Naive thymus-derived CD8-positive, alpha-beta T cell (primary cell): ENCODE data around the gene POLG2. TPM values are rescaled to one million over a fixed set of nuclear protein-coding genes. Genes with fewer than 3 reads are reported as not detected.
A peak's percentile ranks its signal among the peaks of the same experiment; 100 is the strongest.
"Not testable (repeated sequence)": the region's sequence is repeated elsewhere in the genome, so short reads cannot be mapped to it uniquely, and the experiment has no call there.

Source experiments
- ATAC-seq, 2 donors: fragments of 150-1000 bp; cut with Tn5 transposase in 1 of 2; sonication (Bioruptor Pico), chemical (Tn5 transposase) in 1 of 2; 1 replicate in 1 of 2; 2 replicates in 1 of 2; pipeline ENCODE4 v1.10.0; 2021; ENCODE audit warnings: mild to moderate bottlenecking in 2 of 2, moderate library complexity in 2 of 2
- POLR2A ChIA-PET: fragments of 350-600 bp; sonication (Branson Sonifier 250); formaldehyde crosslinking; loops from one replicate; lab custom pipeline; 2021; ENCODE audit warnings: antibody characterized with exemption; lab: Charles Lee
- DNase-seq, 10 donors: peaks; one replicate each; pipeline versions ENCODE4 v3.0.0 to v3.0.0-alpha.2; 2020 to 2022
- H3K27ac Mint-ChIP-seq, 10 donors: one replicate each; pipeline ENCODE4 v1.8.0; 2020 to 2022; ENCODE audit warnings: mild to moderate bottlenecking in 10 of 10, mixed read lengths in 10 of 10, moderate library complexity in 4 of 10, inconsistent platforms in 1 of 10
- H3K27me3 Mint-ChIP-seq, 5 donors: one replicate each; pipeline ENCODE4 v1.8.0; 2021 to 2022; ENCODE audit warnings: mixed read lengths in 5 of 5
- H3K36me3 Mint-ChIP-seq, 3 donors: one replicate each; pipeline ENCODE4 v1.8.0; 2020 to 2022; ENCODE audit warnings: mixed read lengths in 3 of 3, mild to moderate bottlenecking in 2 of 3, inconsistent platforms in 1 of 3
- H3K4me1 Mint-ChIP-seq, 4 donors: one replicate each; pipeline ENCODE4 v1.8.0; 2021 to 2022; ENCODE audit warnings: mixed read lengths in 4 of 4
- H3K4me3 Mint-ChIP-seq, 10 donors: one replicate each; pipeline ENCODE4 v1.8.0; 2020 to 2022; ENCODE audit warnings: mild to moderate bottlenecking in 10 of 10, mixed read lengths in 10 of 10, moderate library complexity in 6 of 10, inconsistent platforms in 1 of 10
- H3K9me3 Mint-ChIP-seq, 9 donors: one replicate each; pipeline ENCODE4 v1.8.0; 2020 to 2022; ENCODE audit warnings: mixed read lengths in 9 of 9, mild to moderate bottlenecking in 3 of 9, inconsistent platforms in 1 of 9, moderate library complexity in 1 of 9
- polyA plus RNA-seq, 3 donors: library from polyadenylated mRNA; unstranded; fragments of 300-500 nt; fragmentation: Illumina TruSeq; gene quantifications; one replicate each; pipeline ENCODE4 v1.2.3, GENCODE V29; 2021
- total RNA-seq, 8 experiments: library from RNA in 2 of 8; stranded (reverse) in 2 of 8; gene quantifications; one replicate each; pipeline ENCODE4 v1.2.3 and lab custom pipeline; 2021 to 2026

POLG2 gene
- total and polyA plus RNA-seq, 5 experiments from 2014 or later = 6.4 to 76.0 (median 8.6) TPM

- Mint-ChIP-seq H3K4me3 (peak overlapping the region; percentile 98 to 100 (median 100)), H3K9me3 (no peaks in the 10 kb centered on the region), H3K27ac (peak overlapping the region; percentile 96 to 99 (median 98)), H3K27me3 (no peaks in the 10 kb centered on the region), H3K4me1 (peaks cover 44 to 90% (median 84%) of the 10 kb centered on the region in 4 donors), H3K36me3 (peaks cover 0 to 74% (median 28%) of the 10 kb centered on the region in 3 donors)
- ATAC-seq = peak in 1 of 2 donors; percentile 9
- no peak for DNase-seq
- POLR2A ChIA-PET = interaction anchor here (0.6 to 5.6 kb wide), 12 partner anchors 9 to 462 kb away, joined by 3 to 233 read pairs (median 6); partner anchors contain the start of genes CEP95, DDX5 and PECAM1
Observed at GRCh38 chr17:64497565-64498035, 746 bp upstream of the POLG2 start.

GRCh38 chr17:64496348-64496785 lies 487 bp downstream of the POLG2 start:
- H3K27me3 Mint-ChIP-seq = no peaks in the 10 kb centered on the region
- DNase-seq = no peak

DNA sequence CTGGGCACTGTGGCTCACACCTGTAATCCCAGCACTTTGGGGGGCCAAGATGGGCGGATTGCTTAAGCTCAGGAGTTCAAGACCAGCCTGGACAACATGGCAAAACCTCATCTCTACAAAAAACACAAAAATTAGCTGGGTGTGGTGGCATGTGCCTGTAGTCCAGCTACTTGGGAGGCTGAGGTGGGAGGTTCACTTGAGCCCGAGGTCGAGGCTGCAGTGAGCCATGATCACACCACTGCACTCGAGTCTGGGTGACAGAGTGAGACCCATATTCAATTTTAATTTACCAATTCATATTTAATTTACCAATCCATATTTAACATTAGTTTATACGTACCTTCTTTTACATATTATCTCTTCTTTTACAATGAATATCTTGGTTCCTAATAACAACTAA lies 1.6 kb downstream of the POLG2 start:
- Mint-ChIP-seq H3K27ac (peak overlapping the region in 4 of 10 donors; percentile 37 to 79 (median 76)), H3K36me3 (peaks cover 0 to 67% (median 15%) of the 10 kb centered on the region in 3 donors), H3K4me1 (peaks cover 33 to 69% (median 65%) of the 10 kb centered on the region in 4 donors), H3K4me3 (peak overlapping the region; percentile 98 to 100 (median 100))
- not testable (repeated sequence) for ATAC-seq, DNase-seq, H3K27me3 Mint-ChIP-seq, H3K9me3 Mint-ChIP-seq
- POLR2A ChIA-PET = interaction anchor here (0.7 to 5.6 kb wide), 4 partner anchors 11 to 350 kb away, joined by 3 to 233 read pairs (median 5); partner anchors contain the start of genes CEP95 and DDX5

More at GRCh38 chr17:64496348-64496785, 487 bp downstream of the POLG2 start:
- no peak for ATAC-seq
- Mint-ChIP-seq H3K9me3 (no peaks in the 10 kb centered on the region), H3K36me3 (peaks cover 0 to 69% (median 22%) of the 10 kb centered on the region in 3 donors), H3K4me1 (peaks cover 39 to 79% (median 75%) of the 10 kb centered on the region in 4 donors), H3K27ac (peak overlapping the region; percentile 96 to 99 (median 98)), H3K4me3 (peak overlapping the region; percentile 98 to 100 (median 100))
- POLR2A ChIA-PET = interaction anchor here (0.6 to 5.6 kb wide), 18 partner anchors 10 to 479 kb away, joined by 3 to 233 read pairs (median 5); partner anchors contain the start of genes CEP95 and DDX5

- Mint-ChIP-seq H3K9me3 (no peaks in the 10 kb centered on the region), H3K4me3 (peak overlapping the region in 9 of 10 donors; percentile 71 to 100 (median 81))
- POLR2A ChIA-PET = interaction anchor here (0.6 to 5.6 kb wide), 3 partner anchors 11 to 73 kb away, joined by 3 to 233 read pairs (median 4); partner anchors contain the start of genes CEP95 and DDX5
Observed at GRCh38 chr17:64494121-64494520, 2.7 kb downstream of the POLG2 start.

GRCh38 chr17:64492481-64493109 lies 4.3 kb downstream of the POLG2 start:
- no peak for ATAC-seq
- peak in 4 of 10 donors; percentile 37 to 47 (median 43) for DNase-seq
- H3K9me3 Mint-ChIP-seq = no peaks in the 10 kb centered on the region
- peak overlapping the region in 6 of 10 donors; percentile 20 to 63 (median 48) for H3K27ac Mint-ChIP-seq
- peaks cover 0 to 61% (median 15%) of the 10 kb centered on the region in 3 donors for H3K36me3 Mint-ChIP-seq
- peak overlapping the region in 4 of 10 donors; percentile 16 to 36 (median 21) for H3K4me3 Mint-ChIP-seq
- H3K27me3 Mint-ChIP-seq = no peaks in the 10 kb centered on the region
- POLR2A ChIA-PET = interaction anchor here (0.6 to 4.8 kb wide), 5 partner anchors 9 to 96 kb away, joined by 3 to 36 read pairs (median 4); partner anchors contain the start of genes CEP95 and DDX5
- peaks cover 23 to 51% (median 40%) of the 10 kb centered on the region in 4 donors for H3K4me1 Mint-ChIP-seq

More at GRCh38 chr17:64494121-64494520, 2.7 kb downstream of the POLG2 start:
- peaks cover 27 to 61% (median 55%) of the 10 kb centered on the region in 4 donors for H3K4me1 Mint-ChIP-seq
- H3K36me3 Mint-ChIP-seq = peaks cover 0 to 63% (median 12%) of the 10 kb centered on the region in 3 donors
- ATAC-seq (no peak), DNase-seq (no peak)
- H3K27me3 Mint-ChIP-seq = no peaks in the 10 kb centered on the region
- H3K27ac Mint-ChIP-seq = peak overlapping the region in 5 of 10 donors; percentile 4 to 86 (median 37)

- Mint-ChIP-seq H3K4me3 (no peak overlapping the region), H3K27me3 (no peaks in the 10 kb centered on the region)
- no peak for ATAC-seq
Observed at GRCh38 chr17:64491994-64492393, 4.9 kb downstream of the POLG2 start.

GRCh38 chr17:64491034-64491860 lies 5.6 kb downstream of the POLG2 start:
- DNase-seq (peak in 7 of 10 donors; percentile 18 to 54 (median 41)), ATAC-seq (peak; percentile 52 to 79)
- H3K27ac Mint-ChIP-seq = peak overlapping the region in 1 of 10 donors; percentile 24
- peaks cover 0 to 65% (median 15%) of the 10 kb centered on the region in 3 donors for H3K36me3 Mint-ChIP-seq
- H3K9me3 Mint-ChIP-seq = no peaks in the 10 kb centered on the region
- peaks cover 12 to 41% (median 27%) of the 10 kb centered on the region in 4 donors for H3K4me1 Mint-ChIP-seq
- H3K4me3 Mint-ChIP-seq = peak overlapping the region in 1 of 10 donors; percentile 34
- POLR2A ChIA-PET = interaction anchor here (0.5 to 4.8 kb wide), 3 partner anchors 15 to 72 kb away, joined by 4 to 36 read pairs (median 4); partner anchors contain the start of genes CEP95 and DDX5
- H3K27me3 Mint-ChIP-seq = no peaks in the 10 kb centered on the region

More at GRCh38 chr17:64491994-64492393, 4.9 kb downstream of the POLG2 start:
- no peaks in the 10 kb centered on the region for H3K9me3 Mint-ChIP-seq
- no peak for DNase-seq
- peaks cover 0 to 62% (median 15%) of the 10 kb centered on the region in 3 donors for H3K36me3 Mint-ChIP-seq
- no peak overlapping the region for H3K27ac Mint-ChIP-seq
- POLR2A ChIA-PET = interaction anchor here (0.6 to 4.8 kb wide), 5 partner anchors 9 to 96 kb away, joined by 3 to 36 read pairs (median 4); partner anchors contain the start of genes CEP95 and DDX5
- peaks cover 20 to 45% (median 34%) of the 10 kb centered on the region in 4 donors for H3K4me1 Mint-ChIP-seq

- H3K36me3 Mint-ChIP-seq = peaks cover 0 to 83% (median 16%) of the 10 kb centered on the region in 3 donors
- POLR2A ChIA-PET = no interaction called here
- ATAC-seq (no peak), DNase-seq (no peak)
- no peaks in the 10 kb centered on the region for H3K27me3 Mint-ChIP-seq
- H3K4me1 Mint-ChIP-seq = peaks cover 9 to 26% (median 16%) of the 10 kb centered on the region in 4 donors
- H3K4me3 Mint-ChIP-seq = no peak overlapping the region
- H3K9me3 Mint-ChIP-seq = no peaks in the 10 kb centered on the region
- no peak overlapping the region for H3K27ac Mint-ChIP-seq
Observed at GRCh38 chr17:64488301-64488700, 8.6 kb downstream of the POLG2 start.

DNA sequence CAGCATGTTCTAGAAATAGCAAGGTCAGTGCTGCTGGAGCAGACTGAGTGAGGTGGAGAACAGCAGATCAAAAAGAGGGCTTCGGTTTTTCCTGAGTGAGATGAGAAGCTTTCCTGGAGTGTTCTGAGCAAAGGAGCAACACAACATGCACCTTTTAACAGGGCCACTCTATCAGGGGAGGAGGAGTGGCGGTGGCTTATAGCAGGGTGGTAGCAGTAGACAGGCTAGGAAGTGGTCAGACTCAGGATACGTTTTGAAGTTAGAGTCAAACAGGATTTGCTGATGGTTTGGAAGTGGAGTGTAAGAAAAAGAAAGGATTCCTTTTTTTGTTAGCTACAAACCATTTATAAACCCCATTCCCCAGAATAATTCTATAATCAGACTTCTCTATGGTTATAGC lies 12.5 kb downstream of the POLG2 start:
- Mint-ChIP-seq H3K27me3 (no peaks in the 10 kb centered on the region), H3K4me1 (peaks cover 9 to 16% (median 13%) of the 10 kb centered on the region in 4 donors), H3K27ac (peak overlapping the region in 5 of 10 donors; percentile 12 to 71 (median 53)), H3K36me3 (peaks cover 0 to 83% (median 14%) of the 10 kb centered on the region in 3 donors), H3K4me3 (no peak overlapping the region), H3K9me3 (no peaks in the 10 kb centered on the region)
- DNase-seq (no peak), ATAC-seq (peak in 1 of 2 donors; percentile 45)
- POLR2A ChIA-PET = interaction anchor here (1.3 kb wide), 1 partner anchor 21 kb away, joined by 7 read pairs; the partner anchor contains the start of gene DDX5

GRCh38 chr17:64480951-64481350 lies 15.9 kb downstream of the POLG2 start:
- peaks cover 0 to 75% (median 12%) of the 10 kb centered on the region in 3 donors for H3K36me3 Mint-ChIP-seq
- DNase-seq (no peak), ATAC-seq (no peak)
- no peaks in the 10 kb centered on the region for H3K27me3 Mint-ChIP-seq
- H3K27ac Mint-ChIP-seq = peak overlapping the region in 2 of 10 donors; percentile 45 to 72
- H3K9me3 Mint-ChIP-seq = no peaks in the 10 kb centered on the region
- peaks cover 9 to 16% (median 13%) of the 10 kb centered on the region in 4 donors for H3K4me1 Mint-ChIP-seq
- no peak overlapping the region for H3K4me3 Mint-ChIP-seq
- POLR2A ChIA-PET = no interaction called here

DNA sequence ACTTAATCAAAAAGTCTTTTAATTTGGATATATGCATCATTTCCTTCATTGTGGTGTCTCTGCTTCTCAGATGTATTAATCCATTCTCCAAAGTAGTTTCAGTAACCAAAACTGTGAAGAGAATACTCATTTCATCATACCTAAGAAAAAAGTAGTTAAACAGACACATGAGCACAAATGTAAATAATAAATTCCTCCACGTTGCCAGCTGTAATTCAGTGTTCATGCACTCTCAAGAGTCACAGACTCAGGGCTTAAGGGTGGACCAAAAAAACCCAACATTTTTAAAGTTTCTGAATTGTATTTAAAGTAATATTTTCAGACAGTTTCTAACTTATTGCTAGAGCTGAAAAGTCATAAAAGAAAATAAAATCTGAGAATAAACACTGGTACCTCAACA lies 19.0 kb downstream of the POLG2 start:
- ATAC-seq = no peak
- POLR2A ChIA-PET = interaction anchor here (0.6 kb wide), 1 partner anchor 15 kb away, joined by 3 read pairs; no protein-coding TSS in a partner anchor
- peaks cover 0 to 3% (median 2%) of the 10 kb centered on the region in 4 donors for H3K4me1 Mint-ChIP-seq
- H3K4me3 Mint-ChIP-seq = no peak overlapping the region
- H3K36me3 Mint-ChIP-seq = peaks cover 0 to 44% (median 7%) of the 10 kb centered on the region in 3 donors
- DNase-seq = no peak
- peak overlapping the region in 5 of 10 donors; percentile 2 to 80 (median 31) for H3K27ac Mint-ChIP-seq
- H3K9me3 Mint-ChIP-seq = no peaks in the 10 kb centered on the region
- H3K27me3 Mint-ChIP-seq = no peaks in the 10 kb centered on the region
